MM.1S (cell line): Measurements from ENCODE around the gene GAREM1.

Experiments used
- DNase-seq: peaks from one replicate; pipeline ENCODE4 v3.0.0-alpha.2; 2015
- H2AFZ ChIP-seq: fragments of 300-600 bp; sonication (generic); 2 replicates; pipeline ENCODE4 v1.6.0; 2016; ENCODE audit warnings: antibody characterized with exemption, low read length
- H3F3A ChIP-seq: fragments of 300-600 bp; sonication (generic); 2 replicates; pipeline ENCODE4 v1.6.1; 2016; ENCODE audit warnings: mild to moderate bottlenecking, antibody characterized with exemption, low read length, moderate library complexity, mixed read lengths; ENCODE audit not compliant: insufficient read depth
- H3K27ac ChIP-seq: fragments of 300-600 bp; sonication (generic); 2 replicates; pipeline ENCODE4 v1.5.1; 2016; ENCODE audit warnings: mild to moderate bottlenecking, low read length
- H3K27me3 ChIP-seq: fragments of 300-600 bp; sonication (generic); replicated peaks from 2 replicates; pipeline ENCODE4 v1.6.0; 2016; ENCODE audit warnings: low read length; ENCODE audit not compliant: insufficient read depth
- H3K36me3 ChIP-seq: fragments of 300-600 bp; sonication (generic); replicated peaks from 2 replicates; pipeline ENCODE4 v1.6.1; 2016; ENCODE audit warnings: mild to moderate bottlenecking, low read length, mixed read lengths; ENCODE audit not compliant: insufficient read depth
- H3K4me1 ChIP-seq: fragments of 300-600 bp; sonication (generic); 2 replicates; pipeline ENCODE4 v1.6.1; 2016; ENCODE audit warnings: low read length, mixed read lengths
- H3K4me2 ChIP-seq: fragments of 300-600 bp; sonication (generic); 2 replicates; pipeline ENCODE4 v1.6.0; 2016; ENCODE audit warnings: low read depth, low read length
- H3K4me3 ChIP-seq: fragments of 300-600 bp; sonication (generic); 2 replicates; pipeline ENCODE4 v1.5.1; 2016; ENCODE audit warnings: low read length, mixed read lengths
- H3K79me2 ChIP-seq: fragments of 300-600 bp; sonication (generic); 2 replicates; pipeline ENCODE4 v1.6.1; 2016; ENCODE audit warnings: mixed run types, low read length, mixed read lengths
- H3K9ac ChIP-seq: fragments of 300-600 bp; sonication (generic); 2 replicates; pipeline ENCODE4 v1.6.1; 2016; ENCODE audit warnings: low read length, mixed read lengths
- H3K9me2 ChIP-seq: fragments of 300-600 bp; sonication (generic); replicated peaks from 2 replicates; pipeline ENCODE4 v1.6.1; 2016; ENCODE audit warnings: mild to moderate bottlenecking, low read length, mixed read lengths; ENCODE audit not compliant: insufficient read depth
- H3K9me3 ChIP-seq: fragments of 300-600 bp; sonication (generic); replicated peaks from 2 replicates; pipeline ENCODE4 v1.6.1; 2016; ENCODE audit warnings: mild to moderate bottlenecking, low read length, mixed read lengths; ENCODE audit not compliant: insufficient read depth
- H4K20me1 ChIP-seq: fragments of 300-600 bp; sonication (generic); 2 replicates; pipeline ENCODE4 v1.6.1; 2016; ENCODE audit warnings: mild to moderate bottlenecking, low read length, moderate library complexity, mixed read lengths; ENCODE audit not compliant: insufficient read depth
- EZH2 ChIP-seq: fragments of 300-600 bp; sonication (generic); optimal IDR thresholded peaks from 2 replicates; pipeline ENCODE3; 2017; ENCODE audit warnings: low read depth, mild to moderate bottlenecking, antibody characterized with exemption, low read length, mixed read lengths
- EZH2phosphoT487 ChIP-seq: fragments of 300-600 bp; sonication (generic); IDR thresholded peaks from 2 replicates; pipeline ENCODE4 v1.6.1; 2018; ENCODE audit warnings: antibody characterized with exemption, low read length
- TF ChIP-seq, protein P1 (sequence below): fragments of 300-600 bp; sonication (generic); IDR thresholded peaks from 2 replicates; pipeline ENCODE4 v1.5.1; 2016; ENCODE audit warnings: antibody characterized with exemption, low read length, mixed read lengths

GAREM1 gene

DNA sequence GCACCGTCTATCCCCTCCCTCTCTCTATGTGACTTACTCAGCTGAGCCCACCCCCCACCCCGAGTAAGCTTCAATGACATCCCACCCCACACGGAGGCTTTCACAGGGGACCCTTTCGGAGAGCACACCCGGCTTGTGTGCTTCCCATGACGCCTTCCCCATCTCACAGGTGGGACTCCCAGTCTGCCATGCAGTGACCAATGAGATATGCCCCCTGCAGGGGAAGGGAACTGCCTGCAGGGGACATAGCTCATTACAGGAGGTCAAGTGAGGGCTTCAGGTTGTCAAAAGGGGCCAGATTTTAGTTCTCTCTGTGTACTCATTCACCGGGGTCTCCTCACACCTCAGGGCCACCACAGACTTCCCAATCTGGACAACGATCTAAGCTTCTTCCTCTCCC lies 112.6 kb downstream of the GAREM1 start:
- no peak for TF ChIP-seq EZH2phosphoT487
- no peak for TF ChIP-seq EZH2
- TF ChIP-seq, protein P1, sequence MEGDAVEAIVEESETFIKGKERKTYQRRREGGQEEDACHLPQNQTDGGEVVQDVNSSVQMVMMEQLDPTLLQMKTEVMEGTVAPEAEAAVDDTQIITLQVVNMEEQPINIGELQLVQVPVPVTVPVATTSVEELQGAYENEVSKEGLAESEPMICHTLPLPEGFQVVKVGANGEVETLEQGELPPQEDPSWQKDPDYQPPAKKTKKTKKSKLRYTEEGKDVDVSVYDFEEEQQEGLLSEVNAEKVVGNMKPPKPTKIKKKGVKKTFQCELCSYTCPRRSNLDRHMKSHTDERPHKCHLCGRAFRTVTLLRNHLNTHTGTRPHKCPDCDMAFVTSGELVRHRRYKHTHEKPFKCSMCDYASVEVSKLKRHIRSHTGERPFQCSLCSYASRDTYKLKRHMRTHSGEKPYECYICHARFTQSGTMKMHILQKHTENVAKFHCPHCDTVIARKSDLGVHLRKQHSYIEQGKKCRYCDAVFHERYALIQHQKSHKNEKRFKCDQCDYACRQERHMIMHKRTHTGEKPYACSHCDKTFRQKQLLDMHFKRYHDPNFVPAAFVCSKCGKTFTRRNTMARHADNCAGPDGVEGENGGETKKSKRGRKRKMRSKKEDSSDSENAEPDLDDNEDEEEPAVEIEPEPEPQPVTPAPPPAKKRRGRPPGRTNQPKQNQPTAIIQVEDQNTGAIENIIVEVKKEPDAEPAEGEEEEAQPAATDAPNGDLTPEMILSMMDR, result no peak
- no peak overlapping the region for H3K27ac ChIP-seq
- DNase-seq, result no peak
- H3K79me2 ChIP-seq, result no peaks in the 10 kb centered on the region
- H2AFZ ChIP-seq, result no peak overlapping the region
- no peak overlapping the region for H3K4me2 ChIP-seq
- H3K9ac ChIP-seq, result no peak overlapping the region
- H3K9me3 ChIP-seq, result no peaks in the 10 kb centered on the region
- no peaks in the 10 kb centered on the region for H3F3A ChIP-seq
- no peaks in the 10 kb centered on the region for H3K4me1 ChIP-seq
- no peaks in the 10 kb centered on the region for H3K36me3 ChIP-seq
- no peak overlapping the region for H3K4me3 ChIP-seq
- H3K27me3 ChIP-seq, result no peaks in the 10 kb centered on the region
- no peaks in the 10 kb centered on the region for H3K9me2 ChIP-seq
- H4K20me1 ChIP-seq, result no peaks in the 10 kb centered on the region

DNA sequence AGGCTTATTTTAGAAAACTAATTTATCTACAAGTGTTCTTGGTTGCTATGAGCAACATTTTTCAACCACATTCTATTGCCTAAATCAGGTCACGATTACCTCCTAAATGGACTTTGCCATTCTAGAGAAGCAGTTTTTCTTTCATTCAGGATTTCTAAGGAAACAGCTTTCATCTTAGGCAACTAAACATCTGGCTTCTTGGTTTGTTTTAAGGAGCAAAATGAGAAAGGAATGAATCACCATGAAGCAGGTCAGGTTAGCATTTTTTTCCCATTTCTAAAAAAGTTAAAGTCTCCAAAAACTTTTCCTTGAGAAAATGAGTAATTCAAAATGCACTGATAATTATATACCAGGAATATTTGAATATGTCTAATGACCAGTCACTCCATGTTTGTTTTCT lies 114.8 kb downstream of the GAREM1 start:
- no peak for DNase-seq
- Histone ChIP-seq H3K79me2 (no peaks in the 10 kb centered on the region), H3K9ac (no peak overlapping the region), H3K36me3 (no peaks in the 10 kb centered on the region), H3F3A (no peaks in the 10 kb centered on the region), H2AFZ (no peak overlapping the region), H3K27me3 (no peaks in the 10 kb centered on the region), H3K9me3 (no peaks in the 10 kb centered on the region), H3K4me1 (no peaks in the 10 kb centered on the region), H3K4me2 (no peak overlapping the region), H4K20me1 (no peaks in the 10 kb centered on the region), H3K9me2 (no peaks in the 10 kb centered on the region), H3K4me3 (no peak overlapping the region), H3K27ac (no peak overlapping the region)
- TF ChIP-seq EZH2phosphoT487 (no peak), EZH2 (no peak)
- TF ChIP-seq, protein P1, result no peak

DNA sequence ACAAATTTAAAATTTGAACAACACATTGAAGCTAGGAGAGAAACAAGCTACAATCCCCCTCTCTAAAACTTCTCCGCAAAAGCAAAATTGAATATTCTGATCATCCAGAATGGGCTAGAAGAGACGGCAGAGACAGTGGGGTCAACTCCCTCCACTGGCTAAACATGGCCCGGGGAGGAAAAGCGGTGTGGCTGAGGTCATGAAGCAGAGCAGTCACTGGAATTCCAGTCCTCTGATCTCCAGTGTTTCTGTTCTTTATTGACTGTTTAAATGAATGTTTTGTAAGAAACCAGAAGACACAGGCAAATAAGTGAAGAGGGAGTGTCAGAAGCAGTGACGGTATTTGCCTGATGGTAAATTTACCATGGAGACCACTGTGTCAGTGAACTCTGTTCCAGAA lies 116.2 kb downstream of the GAREM1 start:
- Histone ChIP-seq H3K4me1 (no peaks in the 10 kb centered on the region), H3K9ac (no peak overlapping the region), H3K27ac (no peak overlapping the region), H3K36me3 (no peaks in the 10 kb centered on the region), H3K79me2 (no peaks in the 10 kb centered on the region), H2AFZ (no peak overlapping the region), H3K4me3 (no peak overlapping the region), H3K4me2 (no peak overlapping the region), H4K20me1 (no peaks in the 10 kb centered on the region), H3K9me2 (no peaks in the 10 kb centered on the region), H3K27me3 (no peaks in the 10 kb centered on the region), H3K9me3 (no peaks in the 10 kb centered on the region), H3F3A (no peaks in the 10 kb centered on the region)
- no peak for TF ChIP-seq EZH2phosphoT487
- DNase-seq, result no peak

DNA sequence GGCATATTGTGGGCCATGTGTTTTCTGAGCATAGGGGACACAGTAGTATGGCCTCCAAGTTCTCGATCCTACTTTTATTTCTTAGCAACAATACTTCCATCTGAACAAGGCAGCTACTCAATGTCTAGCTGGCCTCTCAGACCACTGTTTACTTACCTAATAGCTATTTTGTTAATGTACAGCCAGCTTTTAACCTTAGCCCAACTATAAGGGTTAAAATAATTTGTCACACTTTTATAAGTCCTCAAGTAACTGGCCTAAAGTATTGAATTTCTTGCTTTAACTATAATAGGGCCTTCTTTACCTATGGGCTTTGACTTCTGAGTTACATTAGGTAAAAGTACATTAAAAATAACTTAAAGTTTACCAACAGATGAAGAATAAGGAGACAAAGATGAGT lies 117.4 kb downstream of the GAREM1 start:
- H3K27ac ChIP-seq, result no peak overlapping the region
- H3K27me3 ChIP-seq, result no peaks in the 10 kb centered on the region
- no peak overlapping the region for H3K4me3 ChIP-seq
- H3K4me2 ChIP-seq, result no peak overlapping the region
- H4K20me1 ChIP-seq, result no peaks in the 10 kb centered on the region
- no peaks in the 10 kb centered on the region for H3K79me2 ChIP-seq
- no peaks in the 10 kb centered on the region for H3K36me3 ChIP-seq
- no peaks in the 10 kb centered on the region for H3K9me3 ChIP-seq
- no peaks in the 10 kb centered on the region for H3K4me1 ChIP-seq
- no peaks in the 10 kb centered on the region for H3K9me2 ChIP-seq
- TF ChIP-seq EZH2, result no peak
- TF ChIP-seq, protein P1, result no peak
- TF ChIP-seq EZH2phosphoT487, result no peak
- no peak overlapping the region for H2AFZ ChIP-seq
- no peak overlapping the region for H3K9ac ChIP-seq
- DNase-seq, result no peak
- H3F3A ChIP-seq, result no peaks in the 10 kb centered on the region
